Kidney (tissue), 14 donors: ENCODE data around the gene CACNA2D1. TPM values are rescaled to one million over a fixed set of nuclear protein-coding genes. Genes with fewer than 3 reads are reported as not detected.
A peak's percentile ranks its signal among the peaks of the same experiment; 100 is the strongest.

Experiments used
- DNase-seq, 5 donors: peaks; one replicate each; pipeline ENCODE4 v3.0.0-alpha.2; 2013 to 2020
- FAIRE-seq: peaks from 2 replicates; lab custom pipeline; 2012; peaks lifted over from hg19 to GRCh38; lab: Jason Lieb, UNC
- H3K27ac ChIP-seq, 2 donors: one replicate each; pipeline ENCODE4 v1.7.0; 2013; ENCODE audit warnings: low read depth in 2 of 2, low read length in 2 of 2, inconsistent platforms in 1 of 2
- H3K27me3 ChIP-seq: one replicate; pipeline ENCODE4 v1.7.1; 2013; ENCODE audit warnings: low read length, inconsistent platforms; ENCODE audit not compliant: control insufficient read depth, insufficient read depth
- H3K36me3 ChIP-seq, 3 donors: one replicate each; pipeline versions ENCODE4 v1.7.0 to v1.7.1; 2013; ENCODE audit warnings: low read length in 3 of 3, control low read depth in 1 of 3, inconsistent platforms in 1 of 3; ENCODE audit not compliant: insufficient read depth in 3 of 3, control insufficient read depth in 2 of 3
- H3K4me1 ChIP-seq, 3 donors: one replicate each; pipeline versions ENCODE4 v1.7.0 to v1.7.1; 2013; ENCODE audit warnings: low read length in 3 of 3, inconsistent platforms in 1 of 3, low read depth in 1 of 3; ENCODE audit not compliant: control insufficient read depth in 2 of 3, insufficient read depth in 2 of 3
- H3K4me3 ChIP-seq, 3 donors: one replicate each; pipeline versions ENCODE4 v1.7.0 to v1.8.1; 2013; ENCODE audit warnings: low read length in 3 of 3, control low read depth in 1 of 3, inconsistent platforms in 1 of 3
- H3K9ac ChIP-seq, 3 donors: one replicate each; pipeline versions ENCODE4 v1.7.0 to v1.7.1; 2013; ENCODE audit warnings: low read length in 3 of 3, control low read depth in 1 of 3, inconsistent platforms in 1 of 3
- H3K9me3 ChIP-seq, 3 donors: one replicate each; pipeline versions ENCODE4 v1.7.0 to v1.7.1; 2013; ENCODE audit warnings: low read length in 3 of 3, control low read depth in 1 of 3, inconsistent platforms in 1 of 3; ENCODE audit not compliant: control insufficient read depth in 2 of 3, insufficient read depth in 1 of 3
- CTCF ChIP-seq: IDR thresholded peaks from 3 replicates; pipeline ENCODE4 v1.5.1; 2012; ENCODE audit warnings: mild to moderate bottlenecking, moderate library complexity, borderline replicate concordance; ENCODE audit not compliant: insufficient read depth; ENCODE audit errors: extremely low read depth
- intact Hi-C: fragments of 100-400 bp; cut with DNase I; formaldehyde crosslinking; loops from one replicate; pipeline ENCODE4 v1.11.1; 2022
- polyA plus RNA-seq: library from polyadenylated mRNA; stranded (reverse); fragments of 350-450 nt; fragmentation: Illumina TruSeq; extraction: RNeasy Lipid Tissue Mini Kit (QIAGEN cat#74804); gene quantifications from one replicate; pipeline ENCODE4 v1.2.3, GENCODE V29; 2014; ENCODE audit warnings: low read depth, low replicate concordance; ENCODE audit not compliant: insufficient read depth
- total RNA-seq: library from RNA; stranded (reverse); fragmentation: NEBNext Ultra II Directional; extraction: Animal tissue kit (Norgen Biotek cat#: 25700); gene quantifications from one replicate; pipeline ENCODE4 v1.2.1, GENCODE V29; 2021
- donor health status: control.
- donor health status: control.
- donor health status: control.
- donor health status: control.
- donor health status: control.
- donor health status: DM: yes; HTN: yes; CAD: no.
- donor health status: Normal renal cell carcinoma (clear cell type).

Gene CACNA2D1
- total and polyA plus RNA-seq, 2 donors from 2014 or later, result 3.5 to 18.3 TPM

GRCh38 chr7:82286096-82286797, 157.3 kb downstream of the CACNA2D1 start:
- no peak for FAIRE-seq
- no peaks in the 10 kb centered on the region for H3K9me3 ChIP-seq
- no peak overlapping the region for H3K27ac ChIP-seq
- no peaks in the 10 kb centered on the region for H3K36me3 ChIP-seq
- H3K27me3 ChIP-seq, result no peaks in the 10 kb centered on the region
- no peaks in the 10 kb centered on the region for H3K4me1 ChIP-seq
- peak in 1 of 5 donors; percentile 5 for DNase-seq
- H3K4me3 ChIP-seq, result no peak overlapping the region
- no peak for TF ChIP-seq CTCF
- no peak overlapping the region for H3K9ac ChIP-seq
- intact Hi-C loops, result no loop called here

GRCh38 chr7:82284936-82285519, 158.5 kb downstream of the CACNA2D1 start:
- Histone ChIP-seq H3K36me3 (no peaks in the 10 kb centered on the region), H3K9ac (no peak overlapping the region), H3K4me3 (no peak overlapping the region), H3K27me3 (no peaks in the 10 kb centered on the region), H3K9me3 (no peaks in the 10 kb centered on the region), H3K4me1 (no peaks in the 10 kb centered on the region), H3K27ac (no peak overlapping the region)
- TF ChIP-seq CTCF, result no peak
- intact Hi-C loops, result no loop called here
- FAIRE-seq (no peak), DNase-seq (no peak)

- H3K9me3 ChIP-seq, result no peaks in the 10 kb centered on the region
- no peaks in the 10 kb centered on the region for H3K27me3 ChIP-seq
- TF ChIP-seq CTCF, result no peak
- no peak overlapping the region for H3K4me3 ChIP-seq
- no peak overlapping the region for H3K9ac ChIP-seq
- H3K36me3 ChIP-seq, result no peaks in the 10 kb centered on the region
- intact Hi-C loops, result no loop called here
- no peaks in the 10 kb centered on the region for H3K4me1 ChIP-seq
- no peak for DNase-seq
- no peak overlapping the region for H3K27ac ChIP-seq
- no peak for FAIRE-seq
These were observed 168.2 kb downstream of the CACNA2D1 start for GRCh38 chr7:82275342-82275741.

- TF ChIP-seq CTCF, result no peak
- FAIRE-seq (no peak), DNase-seq (no peak)
- no peaks in the 10 kb centered on the region for H3K4me1 ChIP-seq
- H3K9ac ChIP-seq, result no peak overlapping the region
- H3K9me3 ChIP-seq, result no peaks in the 10 kb centered on the region
- intact Hi-C loops, result no loop called here
- H3K4me3 ChIP-seq, result no peak overlapping the region
- H3K27me3 ChIP-seq, result no peaks in the 10 kb centered on the region
- no peaks in the 10 kb centered on the region for H3K36me3 ChIP-seq
- H3K27ac ChIP-seq, result no peak overlapping the region
These were observed 168.9 kb downstream of the CACNA2D1 start for GRCh38 chr7:82274681-82275080.
